Heart left ventricle (tissue), 16 donors: ENCODE data around the gene ANKH. TPM values are rescaled to one million over a fixed set of nuclear protein-coding genes. Genes with fewer than 3 reads are reported as not detected.

Experiments used
- ATAC-seq, 4 donors: fragments of 200-7000 bp; cut with Tn5 transposase; one replicate each; pipeline ENCODE4 v1.9.1; 2020 to 2022; ENCODE audit warnings: moderate library complexity in 4 of 4, mild to moderate bottlenecking in 3 of 4, moderate number of reproducible peaks in 1 of 4
- DNase-seq, 5 donors: peaks; one replicate each; pipeline ENCODE4 v3.0.0-alpha.2; 2020
- H3K27ac ChIP-seq, 12 donors: fragments of 200-600 bp; sonication (generic) in 4 of 12; one replicate each; pipeline versions ENCODE4 v1.5.0 to v1.8.0; 2016 to 2022; ENCODE audit warnings: mild to moderate bottlenecking in 2 of 12
- H3K27me3 ChIP-seq, 9 donors: fragments of 200-600 bp; sonication (generic) in 2 of 9; one replicate each; pipeline versions ENCODE4 v1.5.1 to v1.8.0; 2016 to 2022; ENCODE audit warnings: mild to moderate bottlenecking in 3 of 9
- H3K36me3 ChIP-seq, 9 donors: fragments of 200-600 bp; sonication (generic) in 2 of 9; one replicate each; pipeline versions ENCODE4 v1.5.0 to v1.8.0; 2018 to 2022; ENCODE audit warnings: mild to moderate bottlenecking in 2 of 9
- H3K4me1 ChIP-seq, 12 donors: fragments of 200-600 bp; sonication (generic) in 4 of 12; one replicate each; pipeline versions ENCODE4 v1.5.0 to v1.8.0; 2016 to 2022; ENCODE audit warnings: mild to moderate bottlenecking in 3 of 12
- H3K4me3 ChIP-seq, 12 donors: fragments of 200-600 bp; sonication (generic) in 4 of 12; one replicate each; pipeline versions ENCODE4 v1.5.0 to v1.8.0; 2017 to 2022; ENCODE audit warnings: mild to moderate bottlenecking in 9 of 12, moderate library complexity in 4 of 12
- H3K9me3 ChIP-seq, 12 donors: fragments of 200-600 bp; sonication (generic) in 4 of 12; one replicate each; pipeline versions ENCODE4 v1.5.0 to v1.8.0; 2016 to 2022; ENCODE audit warnings: mild to moderate bottlenecking in 1 of 12
- POLR2A ChIP-seq, 2 donors: fragments of 450-650 bp; IDR thresholded peaks; one replicate each; pipeline ENCODE4 v1.6.1; 2017; ENCODE audit warnings: antibody characterized with exemption in 2 of 2, mild to moderate bottlenecking in 2 of 2, moderate library complexity in 2 of 2
- WGBS, 4 donors: extraction: QIAGEN DNeasy Blood & Tissue Kit in 2 of 4; methylation state at CpG; one replicate each; pipeline versions ENCODE4 v1.1.5 to v1.1.7; 2013 to 2018; 5-methylcytosine and 5-hydroxymethylcytosine counted together
- intact Hi-C, 10 donors: fragments of 100-400 bp; cut with DNase I; formaldehyde crosslinking; loops; one replicate each; pipeline versions ENCODE4 v1.11.1 to v1.14.2; 2022
- polyA plus RNA-seq, 2 donors: library from polyadenylated mRNA; stranded (reverse); fragments of 200-250 nt; gene quantifications; one replicate each; pipeline ENCODE4 v1.2.3, GENCODE V29; 2013
- total RNA-seq, 9 donors: library from RNA; depleted of rRNA in 2 of 9; stranded (reverse); fragments of >200 nt in 2 of 9; fragmentation: NEBNext Ultra II Directional in 3 of 9; extraction: Animal tissue kit (Norgen Biotek cat#: 25700) in 3 of 9; gene quantifications; one replicate each; pipeline versions ENCODE4 v1.1.0 to v1.2.4, GENCODE V29; 2016 to 2023
- TF ChIP-seq, protein P1 (sequence below), 12 donors: fragments of 200-600 bp; sonication (generic) in 4 of 12; IDR thresholded peaks; one replicate each; pipeline versions ENCODE4 v1.5.0 to v1.8.0; 2018 to 2022; ENCODE audit warnings: antibody characterized with exemption in 12 of 12, mild to moderate bottlenecking in 5 of 12
- donor health status: ischemic (EF 13 %, LVEDD 7.1; RV severe dilation, severe dysfunction).
- donor health status: healthy with polysubstance abuse.
- donor health status: DM: no; HTN: yes; CAD: no.
- donor health status: DM: no; HTN: no; CAD: no.
- donor health status: ischemic (EF 25% LVEDD 6.9; RV normal size, moderate dysfunction).
- donor health status: ischemic (EF 25% LVEDD 5.7; RV mildly dilated, moderate dysfunction).
- donor health status: healthy.
- donor health status: DM: yes; HTN: yes; CAD: no.
- donor health status: ischemic (EF 35%, LVEDD 5.7; RV mildly dilated, moderate dysfunction).
- donor health status: nonischemic (EF 11% LVEDD 7.7; RV severe dilation, severe dysfunction).
- donor health status: DM: yes; HTN: yes; CAD: no.
- donor health status: PGD.
- donor health status: ischemic (EF 29% LVEDD 5.4; RV normal size, mild dysfunction).
- donor health status: nonischemic (EF 23%, LVEDD 6.1; RV moderate dilation, normal function).

The ANKH gene
- total and polyA plus RNA-seq, 11 donors = 54.1 to 260 (median 168) TPM

DNA sequence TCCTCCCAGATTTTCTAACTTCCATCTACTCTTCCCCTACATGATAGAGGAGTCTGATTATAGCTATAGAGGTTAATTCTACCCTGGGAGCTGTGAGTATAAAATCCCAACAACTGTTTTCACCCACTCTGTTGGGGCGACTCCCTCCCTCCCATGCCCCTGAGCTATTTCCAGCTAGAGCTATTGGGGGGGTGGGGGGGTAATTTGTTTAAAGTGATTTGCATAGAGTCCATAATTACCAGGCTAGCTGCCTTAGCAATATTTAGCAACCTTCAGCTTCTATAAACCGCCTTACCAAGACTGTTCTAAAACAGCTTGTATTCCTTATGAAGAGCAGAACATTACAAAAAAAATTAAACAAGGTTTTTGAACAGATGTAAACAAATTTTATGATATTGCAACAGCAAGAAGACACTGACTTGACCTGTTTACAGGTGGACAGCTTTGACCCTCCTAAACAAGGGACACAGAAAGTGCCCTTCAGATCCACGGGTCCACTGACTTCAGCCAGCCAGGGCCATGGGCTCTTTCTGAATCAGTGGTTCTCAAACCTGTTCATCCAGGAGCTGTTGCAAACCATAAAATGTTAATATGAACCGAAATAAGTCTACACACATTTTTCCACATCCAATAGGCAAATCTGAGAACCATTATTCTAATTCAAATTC lies 108.9 kb downstream of the ANKH start:
- 82 to 90% (median 83%) methylated on average over 4 of the region's 4 CpGs for WGBS, 4 donors
- H3K27me3 ChIP-seq = no peaks in the 10 kb centered on the region
- no peak for ATAC-seq
- H3K9me3 ChIP-seq = no peaks in the 10 kb centered on the region
- no peak for TF ChIP-seq POLR2A (IDR thresholded peaks at IDR 0.05)
- TF ChIP-seq, protein P1, sequence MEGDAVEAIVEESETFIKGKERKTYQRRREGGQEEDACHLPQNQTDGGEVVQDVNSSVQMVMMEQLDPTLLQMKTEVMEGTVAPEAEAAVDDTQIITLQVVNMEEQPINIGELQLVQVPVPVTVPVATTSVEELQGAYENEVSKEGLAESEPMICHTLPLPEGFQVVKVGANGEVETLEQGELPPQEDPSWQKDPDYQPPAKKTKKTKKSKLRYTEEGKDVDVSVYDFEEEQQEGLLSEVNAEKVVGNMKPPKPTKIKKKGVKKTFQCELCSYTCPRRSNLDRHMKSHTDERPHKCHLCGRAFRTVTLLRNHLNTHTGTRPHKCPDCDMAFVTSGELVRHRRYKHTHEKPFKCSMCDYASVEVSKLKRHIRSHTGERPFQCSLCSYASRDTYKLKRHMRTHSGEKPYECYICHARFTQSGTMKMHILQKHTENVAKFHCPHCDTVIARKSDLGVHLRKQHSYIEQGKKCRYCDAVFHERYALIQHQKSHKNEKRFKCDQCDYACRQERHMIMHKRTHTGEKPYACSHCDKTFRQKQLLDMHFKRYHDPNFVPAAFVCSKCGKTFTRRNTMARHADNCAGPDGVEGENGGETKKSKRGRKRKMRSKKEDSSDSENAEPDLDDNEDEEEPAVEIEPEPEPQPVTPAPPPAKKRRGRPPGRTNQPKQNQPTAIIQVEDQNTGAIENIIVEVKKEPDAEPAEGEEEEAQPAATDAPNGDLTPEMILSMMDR (IDR thresholded peaks at IDR 0.05) = no peak
- peak overlapping the region in 6 of 12 donors; percentile 18 to 82 (median 52) for H3K27ac ChIP-seq
- H3K36me3 ChIP-seq = peaks cover 0 to 38% (median 6%) of the 10 kb centered on the region in 9 donors
- H3K4me1 ChIP-seq = peaks cover 0 to 45% (median 15%) of the 10 kb centered on the region in 12 donors
- DNase-seq = no peak
- no peak overlapping the region for H3K4me3 ChIP-seq
- intact Hi-C loops = no loop called here

DNA sequence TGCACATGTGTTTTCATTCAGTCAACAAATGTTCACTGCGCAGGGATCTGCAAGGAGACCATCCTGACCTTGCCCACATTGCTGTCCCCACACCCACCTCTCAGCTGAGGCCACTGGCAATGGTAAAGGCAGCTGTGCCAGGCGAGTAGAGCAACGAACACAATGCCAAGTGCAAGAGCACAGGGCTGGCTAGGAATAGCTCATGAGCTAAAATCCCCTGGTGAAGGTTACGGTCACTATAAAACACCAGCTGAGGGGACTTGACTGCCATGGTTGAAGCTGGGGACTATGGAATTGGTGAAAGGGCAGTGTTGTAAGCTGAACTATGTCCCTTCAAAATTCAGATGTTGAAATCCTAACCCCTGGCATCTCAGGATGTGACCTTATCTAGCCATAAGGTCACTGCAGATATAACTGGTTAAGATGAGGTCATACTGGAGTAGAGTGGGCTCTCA lies 111.0 kb downstream of the ANKH start:
- DNase-seq (peak in 4 of 5 donors; percentile 70 to 86 (median 78)), ATAC-seq (peak; percentile 93 to 96 (median 95))
- peaks cover 0 to 38% (median 5%) of the 10 kb centered on the region in 9 donors for H3K36me3 ChIP-seq
- H3K4me3 ChIP-seq = no peak overlapping the region
- no peaks in the 10 kb centered on the region for H3K9me3 ChIP-seq
- H3K27me3 ChIP-seq = no peaks in the 10 kb centered on the region
- H3K27ac ChIP-seq = peak overlapping the region; percentile 21 to 88 (median 78)
- intact Hi-C loops = no loop called here
- H3K4me1 ChIP-seq = peaks cover 0 to 45% (median 15%) of the 10 kb centered on the region in 12 donors
- TF ChIP-seq POLR2A (IDR thresholded peaks at IDR 0.05) = no peak
- TF ChIP-seq, protein P1 (IDR thresholded peaks at IDR 0.05) = no peak
- WGBS, 4 donors = 50 to 86% (median 56%) methylated on average over 4 of the region's 4 CpGs

DNA sequence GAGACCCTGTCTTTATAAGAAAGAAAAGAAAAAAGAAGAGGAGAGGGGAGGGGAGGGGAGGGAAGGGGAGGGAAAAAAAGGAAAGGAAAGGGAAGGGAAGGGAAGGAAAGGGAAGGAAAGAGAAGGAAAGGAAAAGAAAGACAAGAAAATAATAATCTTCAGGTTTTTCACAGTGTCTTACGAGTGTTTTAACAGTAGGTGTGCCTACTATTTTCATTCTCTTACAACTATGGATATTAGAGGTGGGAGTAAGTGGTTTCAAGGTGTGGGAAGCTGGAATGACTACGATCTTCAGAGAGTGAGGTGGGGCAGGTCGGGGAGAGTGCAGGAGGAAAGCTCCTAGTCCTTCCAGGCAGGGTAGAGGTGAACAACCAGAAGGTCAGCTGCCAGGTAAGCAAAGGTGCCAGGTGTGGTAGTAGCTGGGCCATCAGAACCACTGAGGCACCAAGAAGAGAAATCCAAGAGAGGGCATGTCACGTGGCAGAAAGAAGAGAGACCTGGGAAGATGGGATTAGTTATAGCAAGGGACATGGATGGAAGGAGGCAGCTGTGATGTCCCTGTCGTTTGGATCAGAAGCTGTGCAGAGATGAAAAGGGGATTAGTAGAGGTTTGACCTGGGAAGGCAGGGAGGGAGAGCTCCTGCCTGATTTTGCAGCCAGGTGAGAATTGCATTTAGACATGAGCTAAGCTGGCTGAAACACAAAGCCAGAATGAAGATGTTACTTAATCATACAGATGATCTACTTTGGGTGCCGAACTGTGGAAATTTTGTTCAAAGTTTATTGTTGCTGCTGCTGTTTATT lies 111.6 kb downstream of the ANKH start:
- peaks cover 0 to 45% (median 15%) of the 10 kb centered on the region in 12 donors for H3K4me1 ChIP-seq
- intact Hi-C loops = no loop called here
- no peak for ATAC-seq

More for the DNA sequence above, 111.6 kb downstream of the ANKH start:
- Histone ChIP-seq H3K27ac (peak overlapping the region; percentile 15 to 88 (median 78)), H3K9me3 (no peaks in the 10 kb centered on the region), H3K36me3 (peaks cover 0 to 41% (median 12%) of the 10 kb centered on the region in 9 donors), H3K4me3 (no peak overlapping the region), H3K27me3 (no peaks in the 10 kb centered on the region)
- TF ChIP-seq, protein P1 (IDR thresholded peaks at IDR 0.05) = no peak
- TF ChIP-seq POLR2A (IDR thresholded peaks at IDR 0.05) = no peak
- 74 to 78% (median 77%) methylated on average over 6 of the region's 6 CpGs for WGBS, 4 donors
- DNase-seq = no peak
